Adrenal gland (tissue), 12 donors: ENCODE data around the gene CCDC78. TPM values are rescaled to one million over a fixed set of nuclear protein-coding genes. Genes with fewer than 3 reads are reported as not detected.

Source experiments
- DNase-seq, 7 donors: peaks; one replicate each; pipeline ENCODE4 v3.0.0-alpha.2; 2019 to 2020
- H3K27ac ChIP-seq, 5 donors: fragments of 200-600 bp; sonication (generic) in 4 of 5; 1 replicate in 3 of 5; 2 replicates in 2 of 5; pipeline versions ENCODE4 v1.5.1 to v1.8.0; 2016 to 2020; ENCODE audit warnings: mild to moderate bottlenecking in 1 of 5
- H3K27me3 ChIP-seq: fragments of 200-600 bp; 2 replicates; pipeline ENCODE4 v1.8.0; 2021
- H3K36me3 ChIP-seq, 2 donors: fragments of 200-600 bp; replicated peaks in 1 of 2; 1 replicate in 1 of 2; 2 replicates in 1 of 2; pipeline versions ENCODE4 v1.5.1 to v1.8.0; 2018 to 2022
- H3K4me1 ChIP-seq, 2 donors: fragments of 200-600 bp; replicated peaks in 1 of 2; 1 replicate in 1 of 2; 2 replicates in 1 of 2; pipeline versions ENCODE4 v1.5.1 to v1.8.0; 2018 to 2021
- H3K4me3 ChIP-seq, 4 donors: fragments of 200-600 bp; sonication (generic) in 3 of 4; one replicate each; pipeline ENCODE4 v1.5.1; 2016 to 2018
- H3K9me3 ChIP-seq, 3 donors: fragments of 200-600 bp; sonication (generic) in 1 of 3; replicated peaks in 1 of 3; 1 replicate in 2 of 3; 2 replicates in 1 of 3; pipeline versions ENCODE4 v1.5.1 to v1.8.0; 2016 to 2021
- CTCF ChIP-seq, 6 experiments: fragments of 450-650 bp in 4 of 6; fragments of 200-600 bp in 2 of 6; sonication (generic) in 1 of 6; IDR thresholded peaks; 1 replicate in 5 of 6; 2 replicates in 1 of 6; pipeline versions ENCODE4 v1.5.1 to v1.8.0; 2016 to 2021; ENCODE audit warnings: antibody characterized with exemption in 6 of 6, mild to moderate bottlenecking in 2 of 6, moderate library complexity in 1 of 6
- POLR2A ChIP-seq, 2 donors: fragments of 450-650 bp; IDR thresholded peaks; one replicate each; pipeline ENCODE4 v1.6.1; 2017; ENCODE audit warnings: antibody characterized with exemption in 2 of 2, mild to moderate bottlenecking in 2 of 2, moderate library complexity in 1 of 2
- WGBS, 4 donors: extraction: QIAGEN DNeasy Blood & Tissue Kit in 2 of 4; methylation state at CpG; one replicate each; pipeline versions ENCODE4 v1.1.5 to v1.1.7; 2013 to 2017; 5-methylcytosine and 5-hydroxymethylcytosine counted together
- intact Hi-C, 2 donors: fragments of 100-400 bp; cut with DNase I; formaldehyde crosslinking; loops; one replicate each; pipeline versions ENCODE4 v1.14.1 to v1.15.0; 2022 to 2023
- polyA plus RNA-seq, 3 donors: library from polyadenylated mRNA; stranded (reverse); fragments of 200-250 nt in 2 of 3; fragments of 350-450 nt in 1 of 3; fragmentation: Illumina TruSeq in 1 of 3; extraction: RNeasy Lipid Tissue Mini Kit (QIAGEN cat#74804) in 1 of 3; gene quantifications; one replicate each; pipeline ENCODE4 v1.2.3, GENCODE V29; 2013 to 2014
- total RNA-seq, 9 donors: library from RNA; depleted of rRNA in 4 of 9; stranded (reverse); fragments of >200 nt in 4 of 9; fragments of 120-200 nt in 1 of 9; fragmentation: NEBNext Ultra II Directional in 1 of 9; extraction: Animal tissue kit (Norgen Biotek cat#: 25700) in 1 of 9; gene quantifications; one replicate each; pipeline versions ENCODE4 v1.1.0 to v1.2.4, GENCODE V29; 2013 to 2023
- donor health status: healthy with polysubstance abuse.
- donor health status: Bipolar disorder and iron deficiency.
- donor health status: DM: yes; HTN: yes; CAD: no.
- donor health status: DM: no; HTN: no; CAD: no.
- donor health status: DM: no; HTN: no; CAD: no.
- donor health status: DM: yes; HTN: yes; CAD: no.

CCDC78 gene
- total and polyA plus RNA-seq, 12 donors = 0.17 to 49.9 (median 0.85) TPM; not detected in 2

GRCh38 chr16:704047-704446, 22.2 kb downstream of the CCDC78 start:
- Histone ChIP-seq H3K4me1 (peaks cover 4 to 8% of the 10 kb centered on the region in 2 donors), H3K4me3 (no peak overlapping the region), H3K27me3 (peaks cover 67% of the 10 kb centered on the region), H3K27ac (no peak overlapping the region), H3K9me3 (no peaks in the 10 kb centered on the region), H3K36me3 (no peaks in the 10 kb centered on the region)
- no peak for DNase-seq
- intact Hi-C loops = no loop called here
- WGBS, 4 donors = 59 to 80% (median 70%) methylated on average over 3 to 7 of the region's 7 CpGs
- TF ChIP-seq CTCF (IDR thresholded peaks at IDR 0.05) (no peak), POLR2A (IDR thresholded peaks at IDR 0.05) (no peak)

GRCh38 chr16:703406-703805, 22.8 kb downstream of the CCDC78 start:
- Histone ChIP-seq H3K4me1 (peaks cover 4 to 8% of the 10 kb centered on the region in 2 donors), H3K4me3 (no peak overlapping the region), H3K9me3 (no peaks in the 10 kb centered on the region), H3K36me3 (no peaks in the 10 kb centered on the region), H3K27ac (no peak overlapping the region), H3K27me3 (peaks cover 66% of the 10 kb centered on the region)
- WGBS, 4 donors = 63 to 78% (median 73%) methylated on average over 2 to 12 of the region's 12 CpGs
- intact Hi-C loops = no loop called here
- no peak for TF ChIP-seq POLR2A (IDR thresholded peaks at IDR 0.05)
- no peak for TF ChIP-seq CTCF (IDR thresholded peaks at IDR 0.05)
- DNase-seq = no peak

- H3K27me3 ChIP-seq = peaks cover 67% of the 10 kb centered on the region
- H3K4me3 ChIP-seq = no peak overlapping the region
- WGBS, 4 donors = 74 to 85% (median 78%) methylated on average over 15 to 19 of the region's 19 CpGs
These were observed 23.9 kb downstream of the CCDC78 start for GRCh38 chr16:702341-702740.

More at GRCh38 chr16:702341-702740, 23.9 kb downstream of the CCDC78 start:
- intact Hi-C loops = no loop called here
- no peak for TF ChIP-seq CTCF (IDR thresholded peaks at IDR 0.05)
- no peak for TF ChIP-seq POLR2A (IDR thresholded peaks at IDR 0.05)
- H3K36me3 ChIP-seq = no peaks in the 10 kb centered on the region
- DNase-seq = no peak
- H3K4me1 ChIP-seq = peaks cover 4 to 8% of the 10 kb centered on the region in 2 donors
- H3K27ac ChIP-seq = no peak overlapping the region
- no peaks in the 10 kb centered on the region for H3K9me3 ChIP-seq
